ENCODE results near the gene ST7. TPM values are rescaled to one million over a fixed set of nuclear protein-coding genes. Genes with fewer than 3 reads are reported as not detected.
A peak's percentile ranks its signal among the peaks of the same experiment; 100 is the strongest.

ST7 gene
- total and polyA plus RNA-seq, 2 of the 13 experiments (the other 11 are each of a cell fraction or from before 2014, with no cell fraction given), result 17.3 to 23.5 TPM

- no peak for TF ChIP-seq SOX13 (IDR thresholded peaks at IDR 0.05)
- TF ChIP-seq SOX13 (CRISPR knock-in tag; conservative IDR thresholded peaks at IDR 0.05 in 1 of 2, IDR thresholded peaks at IDR 0.05 in 1 of 2), result no peak
- TF ChIP-seq PRDM4 (CRISPR knock-in tag; IDR thresholded peaks at IDR 0.05; ENCODE audit: borderline replicate concordance), result no peak
- no peak for TF ChIP-seq ZFP62 (CRISPR knock-in tag; IDR thresholded peaks at IDR 0.05)
- no peak for TF ChIP-seq ZNF850 (CRISPR knock-in tag; conservative IDR thresholded peaks at IDR 0.05)
- no peak for TF ChIP-seq ZNF761 (CRISPR knock-in tag; conservative IDR thresholded peaks at IDR 0.05)
- no peak for TF ChIP-seq RFX3 (CRISPR knock-in tag; IDR thresholded peaks at IDR 0.05)
- TF ChIP-seq THAP7 (CRISPR knock-in tag; IDR thresholded peaks at IDR 0.05), result no peak
Measured at GRCh38 chr7:117211614-117212013, 258.3 kb downstream of the ST7 start (continued).

DNA sequence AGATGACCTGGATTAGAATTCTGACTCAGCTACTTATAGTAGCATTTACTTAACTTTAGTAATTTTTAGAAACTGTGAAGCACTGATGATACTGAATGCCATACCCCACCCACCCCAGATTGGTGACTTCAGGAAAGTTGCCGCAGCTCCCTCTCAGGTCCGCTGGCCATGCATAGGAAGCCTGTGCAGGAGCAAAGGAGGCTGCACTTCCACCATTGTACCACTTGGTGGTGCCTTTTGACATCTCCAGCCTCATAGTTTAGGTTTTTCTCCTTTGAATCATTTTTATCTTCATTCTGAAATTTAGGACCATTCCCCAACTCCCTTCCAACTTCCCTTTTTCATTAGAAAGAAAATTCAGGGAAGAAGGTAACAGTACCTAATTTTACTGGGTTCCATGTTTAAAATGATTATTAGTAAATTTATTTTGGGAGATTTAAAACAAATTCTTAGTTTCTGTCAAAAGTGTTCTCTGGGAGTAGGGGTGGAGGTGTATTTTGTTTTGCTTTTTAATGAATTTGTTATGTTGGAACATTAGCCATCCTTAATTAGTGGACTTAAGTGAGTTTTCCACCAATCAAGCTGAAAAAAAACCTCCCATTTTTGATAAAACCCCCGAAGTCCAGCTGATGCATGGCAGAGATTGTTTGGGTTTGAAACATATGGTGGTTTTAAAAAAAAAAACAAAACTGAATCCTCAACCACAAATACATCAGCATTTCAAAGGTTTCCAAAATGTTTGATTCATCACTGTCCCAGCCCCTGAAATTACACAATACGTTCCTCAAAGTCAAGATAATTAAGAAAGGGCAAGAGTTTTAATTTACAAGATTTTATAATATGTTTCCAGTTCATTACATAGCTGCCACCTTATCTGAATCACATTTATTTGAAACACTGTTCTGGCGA is 259.9 kb downstream of the ST7 start:
- H3K79me2 ChIP-seq (ENCODE audit: insufficient read depth, low read length), result no peaks in the 10 kb centered on the region
- H3K4me2 ChIP-seq (ENCODE audit: low read depth, low read length), result no peak overlapping the region
- no peak overlapping the region for H3K9ac ChIP-seq (ENCODE audit: insufficient read depth, low read depth, low read length)
- no TSS peak for BruUV-seq (replicated peaks)
- no peaks in the 10 kb centered on the region for H3K9me3 ChIP-seq (ENCODE audit: low read length)
- FAIRE-seq (peak; percentile 71), ATAC-seq (peak; percentile 92), DNase-seq (ENCODE audit: low spot score) (peak; percentile 42)
- no peaks in the 10 kb centered on the region for H3K27me3 ChIP-seq (ENCODE audit: control insufficient read depth in 1 of 2, insufficient read depth in 2 of 2, low read length in 2 of 2)
- H2AFZ ChIP-seq (ENCODE audit: low read length), result no peak overlapping the region
- no peak overlapping the region for H3K4me3 ChIP-seq (replicated peaks in 1 of 3; ENCODE audit: insufficient read depth in 1 of 3, low read depth in 2 of 3, low read length in 3 of 3)
- no peaks in the 10 kb centered on the region for H3K4me1 ChIP-seq (ENCODE audit: insufficient read depth, low read length)
- intact Hi-C loops (cut with micrococcal nuclease; ENCODE audit: unreplicated experiment), result loop anchor here (2.0 kb wide), 1 partner anchor 172 kb away; no protein-coding TSS in a partner anchor
- in situ Hi-C loops (cut with HindIII; ENCODE audit: extremely low pct_ligation_motif_present, low pct_unique_long_range_greater_than_20kb), result no loop called here
- no peaks in the 10 kb centered on the region for H4K20me1 ChIP-seq (ENCODE audit: insufficient read depth, low read length)
- peaks cover 2 to 9% of the 10 kb centered on the region in 2 experiments; a peak in 3 of 5 replicates for H3K36me3 ChIP-seq (replicated peaks in 1 of 2; ENCODE audit: control insufficient read depth in 1 of 2, insufficient read depth in 2 of 2, low read length in 2 of 2)
- POLR2A ChIA-PET, result no interaction called here
- CTCF ChIA-PET (ENCODE audit: low intra/inter-chr PET ratio, low total read pairs), result no interaction called here
- H3K27ac ChIP-seq (ENCODE audit: extremely low read length, insufficient read depth, low read length), result no peak overlapping the region
- WGBS (ENCODE audit: low lambda C conversion rate), result 94% methylated on average over 5 of the region's 5 CpGs
- TF ChIP-seq REPIN1 (CRISPR knock-in tag; IDR thresholded peaks at IDR 0.05; ENCODE audit: borderline replicate concordance, low read depth) (no peak), STAG1 (CRISPR knock-in tag; IDR thresholded peaks at IDR 0.05) (peak; percentile 59), XRCC5 (optimal IDR thresholded peaks at IDR 0.05; ENCODE audit: low read length) (peak; percentile 35), NR3C1 (CRISPR knock-in tag; IDR thresholded peaks at IDR 0.05) (no peak), CTCF (CRISPR knock-in tag; IDR thresholded peaks at IDR 0.05) (peak; percentile 77), ZNF83 (CRISPR knock-in tag; IDR thresholded peaks at IDR 0.05; ENCODE audit: borderline replicate concordance) (no peak), ZNF878 (CRISPR knock-in tag; IDR thresholded peaks at IDR 0.05) (no peak)
- TF ChIP-seq, protein P1, sequence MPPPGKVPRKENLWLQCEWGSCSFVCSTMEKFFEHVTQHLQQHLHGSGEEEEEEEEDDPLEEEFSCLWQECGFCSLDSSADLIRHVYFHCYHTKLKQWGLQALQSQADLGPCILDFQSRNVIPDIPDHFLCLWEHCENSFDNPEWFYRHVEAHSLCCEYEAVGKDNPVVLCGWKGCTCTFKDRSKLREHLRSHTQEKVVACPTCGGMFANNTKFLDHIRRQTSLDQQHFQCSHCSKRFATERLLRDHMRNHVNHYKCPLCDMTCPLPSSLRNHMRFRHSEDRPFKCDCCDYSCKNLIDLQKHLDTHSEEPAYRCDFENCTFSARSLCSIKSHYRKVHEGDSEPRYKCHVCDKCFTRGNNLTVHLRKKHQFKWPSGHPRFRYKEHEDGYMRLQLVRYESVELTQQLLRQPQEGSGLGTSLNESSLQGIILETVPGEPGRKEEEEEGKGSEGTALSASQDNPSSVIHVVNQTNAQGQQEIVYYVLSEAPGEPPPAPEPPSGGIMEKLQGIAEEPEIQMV (CRISPR knock-in tag; IDR thresholded peaks at IDR 0.05; ENCODE audit: low read depth), result peak; percentile 98
